Nephron (organoid): Measurements from ENCODE around the gene TRNAU1AP.

ENCODE experiments used
- H3K27ac Mint-ChIP-seq, 3 experiments: 2 replicates each; pipeline ENCODE4 v1.8.0; 2020; ENCODE audit warnings: mixed read lengths in 3 of 3, mild to moderate bottlenecking in 2 of 3, moderate library complexity in 1 of 3
- H3K27me3 Mint-ChIP-seq: 2 replicates; pipeline ENCODE4 v1.8.0; 2021; ENCODE audit warnings: low read depth, mild to moderate bottlenecking, moderate library complexity, mixed read lengths
- H3K36me3 Mint-ChIP-seq: 2 replicates; pipeline ENCODE4 v1.8.0; 2020; ENCODE audit warnings: low read depth, mixed read lengths
- H3K4me1 Mint-ChIP-seq: 2 replicates; pipeline ENCODE4 v1.8.0; 2020; ENCODE audit warnings: mixed read lengths
- H3K4me3 Mint-ChIP-seq, 3 experiments: 2 replicates each; pipeline ENCODE4 v1.8.0; 2020; ENCODE audit warnings: mild to moderate bottlenecking in 3 of 3, mixed read lengths in 3 of 3, moderate library complexity in 2 of 3
- H3K9me3 Mint-ChIP-seq: 2 replicates; pipeline ENCODE4 v1.8.0; 2020; ENCODE audit warnings: mixed read lengths
- CTCF ChIP-seq, 3 experiments: fragments of 200-600 bp; sonication (generic); IDR thresholded peaks; one replicate each; pipeline ENCODE4 v1.5.0; 2021; ENCODE audit warnings: antibody characterized with exemption in 3 of 3; ENCODE audit not compliant: unreplicated experiment in 3 of 3

TRNAU1AP gene

DNA sequence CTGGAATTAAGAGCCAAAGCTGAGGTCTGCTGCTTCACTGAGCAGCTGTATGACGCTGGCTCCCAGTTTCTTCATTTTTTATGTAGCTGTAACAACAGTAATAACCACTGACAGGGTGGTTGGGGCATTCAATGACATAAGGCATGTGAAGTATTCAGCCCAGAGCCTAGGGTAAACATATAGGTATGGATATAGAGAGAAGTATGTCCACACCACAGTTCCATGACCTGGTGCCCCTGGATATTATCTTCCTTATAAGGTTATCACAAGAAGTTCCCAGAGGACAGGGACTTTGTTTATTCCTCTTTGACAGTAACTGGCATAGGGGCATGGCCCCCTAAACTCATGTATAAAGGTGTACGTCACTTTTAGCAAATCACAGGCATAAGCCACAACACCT is 53.9 kb downstream of the TRNAU1AP start:
- TF ChIP-seq CTCF (IDR thresholded peaks at IDR 0.05; ENCODE audit: unreplicated experiment in 3 of 3), result no peak
- H3K4me3 Mint-ChIP-seq, result no peak overlapping the region
- H3K27ac Mint-ChIP-seq, result no peak overlapping the region
- no peaks in the 10 kb centered on the region for H3K27me3 Mint-ChIP-seq
- H3K4me1 Mint-ChIP-seq, result peaks cover under 1% of the 10 kb centered on the region
- H3K36me3 Mint-ChIP-seq, result peaks cover 23% of the 10 kb centered on the region
- H3K9me3 Mint-ChIP-seq, result no peaks in the 10 kb centered on the region

DNA sequence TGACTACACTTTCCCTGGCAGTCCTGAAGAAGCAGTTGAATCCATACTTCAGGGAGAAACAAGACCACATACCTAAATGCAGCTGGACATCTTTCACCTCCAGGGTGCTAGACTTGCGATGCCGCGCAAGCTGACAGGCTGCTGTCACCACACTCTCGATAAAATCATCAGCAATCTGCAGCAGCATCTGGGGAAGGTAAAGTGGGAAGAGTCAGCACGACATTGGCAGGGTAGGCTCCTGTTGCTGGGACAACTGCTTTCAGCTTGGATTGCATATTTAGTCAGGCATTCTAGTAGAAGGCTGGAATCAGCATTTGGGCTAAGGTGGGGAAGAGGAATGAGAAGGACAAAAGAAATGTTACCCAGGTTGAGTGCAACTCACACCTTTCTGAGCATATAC is 60.3 kb downstream of the TRNAU1AP start:
- Mint-ChIP-seq H3K27ac (no peak overlapping the region), H3K9me3 (no peaks in the 10 kb centered on the region), H3K36me3 (peaks cover 38% of the 10 kb centered on the region), H3K4me3 (no peak overlapping the region), H3K27me3 (no peaks in the 10 kb centered on the region), H3K4me1 (no peaks in the 10 kb centered on the region)
- TF ChIP-seq CTCF (IDR thresholded peaks at IDR 0.05; ENCODE audit: unreplicated experiment in 3 of 3), result no peak
